GM10248 (cell line): Measurements from ENCODE around the gene OR6K2.

Source experiments
- CTCF ChIA-PET: fragments of 300-600 bp; sonication (Branson Sonifier 250); formaldehyde crosslinking; extraction: SDS; loops from one replicate; lab custom pipeline; 2021; ENCODE audit warnings: antibody characterized with exemption; lab: Yijun Ruan, JAX
- POLR2A ChIA-PET: fragments of 350-650 bp; sonication (Branson Sonifier 250); formaldehyde crosslinking; extraction: SDS; loops from one replicate; lab custom pipeline; 2020; ENCODE audit warnings: antibody characterized with exemption; lab: Yijun Ruan, JAX
- DNase-seq: peaks from one replicate; pipeline ENCODE4 v3.0.0; 2012; ENCODE audit errors: extremely low spot score
- TF ChIP-seq, protein P1 (sequence below): IDR thresholded peaks from 2 replicates; pipeline ENCODE4 v1.5.1; 2012; ENCODE audit warnings: mild to moderate bottlenecking, low read depth; ENCODE audit errors: extremely low read depth, missing control alignments, control extremely low read depth

OR6K2 gene

DNA sequence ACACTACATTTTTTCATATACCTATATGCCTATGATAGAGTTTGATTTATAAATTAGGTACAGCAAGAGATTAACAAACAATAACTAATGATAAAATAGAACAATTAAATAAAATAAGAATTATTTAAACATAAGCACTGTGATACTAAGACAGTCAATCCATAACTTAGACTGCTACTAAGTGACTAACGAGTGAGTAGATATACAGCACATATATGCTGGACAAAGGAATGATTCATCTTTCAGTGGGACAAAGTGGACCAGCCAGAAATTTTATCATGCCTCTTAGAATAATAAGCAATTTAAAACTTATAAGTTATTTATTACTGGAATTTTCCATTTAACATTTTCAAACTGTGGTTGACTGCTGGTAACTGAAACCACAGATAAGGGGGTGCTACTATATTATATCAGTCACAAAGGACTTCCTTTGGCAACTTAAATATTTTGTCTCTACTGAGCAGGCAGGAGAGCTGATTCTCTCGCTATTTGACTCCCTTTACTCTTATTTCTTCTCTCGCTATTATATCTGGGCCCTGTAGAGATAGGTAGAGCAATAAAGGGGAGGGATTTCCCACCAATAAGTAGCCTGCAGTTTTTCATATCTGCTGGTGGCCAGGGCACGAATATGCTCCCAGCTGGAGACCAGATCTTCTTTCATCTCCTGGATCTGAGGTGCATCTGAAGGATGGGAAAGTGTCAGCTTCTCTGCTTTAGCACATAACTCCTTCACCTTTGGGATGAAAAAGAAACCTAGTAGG is 24.7 kb downstream of the OR6K2 start:
- CTCF ChIA-PET: no interaction called here
- TF ChIP-seq, protein P1, sequence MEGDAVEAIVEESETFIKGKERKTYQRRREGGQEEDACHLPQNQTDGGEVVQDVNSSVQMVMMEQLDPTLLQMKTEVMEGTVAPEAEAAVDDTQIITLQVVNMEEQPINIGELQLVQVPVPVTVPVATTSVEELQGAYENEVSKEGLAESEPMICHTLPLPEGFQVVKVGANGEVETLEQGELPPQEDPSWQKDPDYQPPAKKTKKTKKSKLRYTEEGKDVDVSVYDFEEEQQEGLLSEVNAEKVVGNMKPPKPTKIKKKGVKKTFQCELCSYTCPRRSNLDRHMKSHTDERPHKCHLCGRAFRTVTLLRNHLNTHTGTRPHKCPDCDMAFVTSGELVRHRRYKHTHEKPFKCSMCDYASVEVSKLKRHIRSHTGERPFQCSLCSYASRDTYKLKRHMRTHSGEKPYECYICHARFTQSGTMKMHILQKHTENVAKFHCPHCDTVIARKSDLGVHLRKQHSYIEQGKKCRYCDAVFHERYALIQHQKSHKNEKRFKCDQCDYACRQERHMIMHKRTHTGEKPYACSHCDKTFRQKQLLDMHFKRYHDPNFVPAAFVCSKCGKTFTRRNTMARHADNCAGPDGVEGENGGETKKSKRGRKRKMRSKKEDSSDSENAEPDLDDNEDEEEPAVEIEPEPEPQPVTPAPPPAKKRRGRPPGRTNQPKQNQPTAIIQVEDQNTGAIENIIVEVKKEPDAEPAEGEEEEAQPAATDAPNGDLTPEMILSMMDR: no peak
- POLR2A ChIA-PET: no interaction called here

DNA sequence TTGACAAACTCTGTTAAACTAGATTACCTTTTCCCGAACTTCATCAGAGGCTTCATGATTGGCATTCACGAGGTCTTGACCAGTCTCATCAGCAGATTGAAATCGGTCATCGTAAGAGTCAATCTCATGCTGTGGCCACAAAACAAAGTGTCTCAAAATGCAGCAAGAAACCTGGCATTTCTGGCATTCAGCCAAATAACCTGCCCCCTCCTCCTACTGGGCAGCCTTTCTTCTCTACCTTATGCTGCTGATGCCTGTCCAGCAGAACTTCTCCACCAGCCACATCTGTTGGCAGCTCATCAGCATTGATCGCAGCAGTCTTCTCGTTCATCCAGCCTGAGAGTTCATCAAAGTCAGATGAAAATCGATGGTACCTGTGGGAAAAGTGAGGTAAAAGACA is 26.1 kb downstream of the OR6K2 start:
- TF ChIP-seq, protein P1: no peak
- ChIA-PET POLR2A (no interaction called here), CTCF (no interaction called here)
- no peak for DNase-seq

More for the DNA sequence above, 24.7 kb downstream of the OR6K2 start:
- no peak for DNase-seq

DNA sequence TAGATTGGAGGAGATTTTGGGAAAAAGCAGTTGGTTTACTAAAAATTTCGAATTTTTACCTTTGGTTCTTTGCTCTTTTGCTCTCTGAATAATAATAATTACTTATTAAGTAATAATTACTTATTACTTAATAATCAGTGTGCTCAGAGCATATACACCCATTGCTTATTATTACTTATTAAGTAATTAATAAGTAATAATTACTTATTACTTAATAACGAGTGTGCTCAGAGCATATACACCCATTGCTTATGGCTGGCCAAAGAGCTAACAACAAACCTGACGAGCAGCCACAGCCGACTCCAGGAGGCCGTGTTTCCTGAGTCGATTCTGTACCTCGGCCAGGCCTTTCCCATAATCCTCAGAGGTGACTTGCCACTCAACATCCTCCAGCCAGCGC is 34.4 kb downstream of the OR6K2 start:
- POLR2A ChIA-PET: no interaction called here
- DNase-seq: no peak
- CTCF ChIA-PET: interaction anchor here (1.5 kb wide), 1 partner anchor 29 kb away, joined by 3 read pairs; no protein-coding TSS in a partner anchor
- TF ChIP-seq, protein P1: no peak

DNA sequence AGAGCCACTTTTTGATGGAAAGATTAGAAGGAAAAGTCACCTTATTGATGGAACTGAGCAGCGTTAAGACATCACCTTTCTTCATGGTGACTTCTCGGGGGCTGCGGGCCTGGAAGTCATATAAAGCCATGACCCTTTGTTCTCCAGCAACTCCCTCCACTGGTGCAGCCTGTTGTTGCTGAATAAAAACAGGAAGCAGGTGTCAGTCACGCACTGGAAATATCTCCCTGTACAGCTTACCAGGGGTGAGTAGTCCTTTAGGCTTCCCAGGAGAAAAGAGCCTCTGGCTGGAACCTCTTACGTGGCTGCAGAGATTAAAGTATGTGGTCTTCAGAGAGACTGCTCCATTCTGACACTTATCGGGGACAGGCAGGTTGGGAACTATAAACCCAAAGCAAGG is 45.9 kb downstream of the OR6K2 start:
- ChIA-PET POLR2A (no interaction called here), CTCF (no interaction called here)
- DNase-seq: no peak
- TF ChIP-seq, protein P1: no peak

DNA sequence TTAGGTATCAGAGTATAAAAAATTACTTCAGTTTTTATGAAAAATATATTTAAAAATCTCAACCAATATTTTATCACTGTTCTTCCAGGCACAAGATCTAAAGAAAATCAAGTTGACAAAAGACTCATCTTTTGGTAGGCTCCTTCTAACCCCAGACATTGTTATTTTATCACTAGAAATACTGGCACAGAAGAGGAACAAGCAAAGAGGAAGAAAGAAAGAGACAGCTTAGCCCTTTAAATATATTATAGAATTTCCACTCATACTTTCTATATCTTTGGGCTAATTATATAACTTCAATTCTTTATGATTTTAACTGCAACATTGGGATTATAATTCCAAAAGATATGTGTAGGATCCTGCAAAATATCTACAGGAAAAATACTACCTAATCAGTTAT is 46.4 kb downstream of the OR6K2 start:
- TF ChIP-seq, protein P1: no peak
- ChIA-PET POLR2A (no interaction called here), CTCF (no interaction called here)
- DNase-seq: no peak

DNA sequence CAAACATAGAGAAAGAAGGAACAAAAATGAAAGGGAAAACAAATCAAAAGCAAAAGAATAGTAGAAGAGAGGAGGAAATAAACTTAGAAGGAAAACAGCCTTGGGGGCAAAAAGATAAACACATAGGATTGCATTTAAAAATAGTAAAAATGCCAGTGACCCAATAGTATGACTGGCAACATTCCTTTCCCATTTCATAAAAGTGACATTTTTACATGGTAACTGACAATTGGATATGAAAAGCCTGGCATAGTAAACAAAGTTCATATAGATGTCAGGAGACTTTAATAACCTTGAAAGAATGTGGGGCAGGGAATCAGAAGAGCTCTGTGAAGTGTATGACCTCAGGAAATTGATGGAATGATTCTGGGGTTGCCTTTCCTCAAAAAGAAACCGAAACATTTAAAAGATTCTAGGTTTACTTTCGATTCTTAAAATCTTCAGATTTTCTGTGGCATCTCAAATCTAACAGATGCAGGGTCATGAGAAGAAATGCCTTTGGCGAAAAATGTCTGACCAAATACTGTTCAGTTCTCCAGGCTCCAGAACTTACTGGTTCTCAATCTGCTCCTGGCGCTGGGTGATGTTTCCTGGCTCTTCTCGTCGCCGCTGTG is 47.6 kb downstream of the OR6K2 start:
- CTCF ChIA-PET: interaction anchor here (1.6 kb wide), 1 partner anchor 16 kb away, joined by 4 read pairs; no protein-coding TSS in a partner anchor
- POLR2A ChIA-PET: no interaction called here

More for the DNA sequence above, 47.6 kb downstream of the OR6K2 start:
- TF ChIP-seq, protein P1: no peak
- no peak for DNase-seq
